Measurements from ENCODE around the gene MCM9.

The MCM9 gene

DNA sequence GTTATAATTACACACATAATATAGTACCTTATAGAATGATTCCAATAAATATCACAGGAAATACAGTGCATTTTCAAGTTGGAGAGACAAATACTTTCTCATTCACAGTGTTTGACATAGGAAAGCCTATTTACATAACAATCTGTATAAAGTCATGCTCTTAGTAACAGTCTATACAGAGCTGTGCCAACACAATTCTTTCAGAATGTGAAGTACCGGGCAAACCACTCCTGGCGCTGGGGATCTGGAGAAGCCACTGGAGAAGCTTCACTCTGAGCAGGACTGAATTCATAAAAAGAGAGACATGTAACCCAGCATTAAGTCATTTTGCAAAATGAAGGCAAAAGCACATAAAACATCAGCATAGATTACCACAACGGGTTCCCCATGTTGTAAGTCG is 24.9 kb upstream of the MCM9 start:
- H2AFZ ChIP-seq (ENCODE audit: low read depth, low read length): no peak overlapping the region
- H3K27me3 ChIP-seq (ENCODE audit: insufficient read depth, low read length): no peaks in the 10 kb centered on the region
- H3K4me1 ChIP-seq (ENCODE audit: insufficient read depth, low read length): peaks cover 4% of the 10 kb centered on the region
- H3K36me3 ChIP-seq (ENCODE audit: insufficient read depth, low read length): no peaks in the 10 kb centered on the region
- no peaks in the 10 kb centered on the region for H3K9me3 ChIP-seq (ENCODE audit: low read length)
- no peak overlapping the region for H3K4me3 ChIP-seq (ENCODE audit: low read length)

GRCh38 chr6:118953391-118953790 is 18.4 kb upstream of the MCM9 start:
- H3K4me3 ChIP-seq (ENCODE audit: low read length): no peak overlapping the region
- H3K36me3 ChIP-seq (ENCODE audit: insufficient read depth, low read length): no peaks in the 10 kb centered on the region
- H3K27me3 ChIP-seq (ENCODE audit: insufficient read depth, low read length): no peaks in the 10 kb centered on the region
- no peaks in the 10 kb centered on the region for H3K9me3 ChIP-seq (ENCODE audit: low read length)
- H3K4me1 ChIP-seq (ENCODE audit: insufficient read depth, low read length): no peaks in the 10 kb centered on the region
- no peak overlapping the region for H2AFZ ChIP-seq (ENCODE audit: low read depth, low read length)

DNA sequence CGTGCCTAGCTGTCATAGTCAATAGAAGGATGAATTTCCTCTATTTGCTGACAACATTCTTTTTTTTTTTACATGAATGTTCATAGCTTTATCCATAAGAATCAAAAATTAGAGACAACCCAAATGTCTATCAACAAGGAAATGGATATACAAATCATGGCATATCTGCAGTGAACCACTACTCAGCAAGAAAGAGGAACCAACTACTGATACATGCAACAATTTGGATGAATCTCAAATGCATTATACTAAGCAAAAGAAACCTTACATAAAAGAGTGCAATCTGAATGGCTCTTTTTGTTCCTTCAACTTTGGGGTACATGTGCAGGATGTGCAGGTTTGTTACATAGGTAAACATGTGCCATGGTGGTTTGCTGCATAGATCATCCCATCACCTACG is 17.7 kb upstream of the MCM9 start:
- Histone ChIP-seq H3K27me3 (ENCODE audit: insufficient read depth, low read length) (no peaks in the 10 kb centered on the region), H3K4me1 (ENCODE audit: insufficient read depth, low read length) (no peaks in the 10 kb centered on the region), H2AFZ (ENCODE audit: low read depth, low read length) (no peak overlapping the region), H3K9me3 (ENCODE audit: low read length) (no peaks in the 10 kb centered on the region), H3K36me3 (ENCODE audit: insufficient read depth, low read length) (no peaks in the 10 kb centered on the region), H3K4me3 (ENCODE audit: low read length) (no peak overlapping the region)

GRCh38 chr6:118945217-118945616 is 10.3 kb upstream of the MCM9 start:
- H3K9me3 ChIP-seq (ENCODE audit: low read length): peaks cover 8% of the 10 kb centered on the region
- no peaks in the 10 kb centered on the region for H3K27me3 ChIP-seq (ENCODE audit: insufficient read depth, low read length)
- no peaks in the 10 kb centered on the region for H3K4me1 ChIP-seq (ENCODE audit: insufficient read depth, low read length)
- H3K36me3 ChIP-seq (ENCODE audit: insufficient read depth, low read length): no peaks in the 10 kb centered on the region
- no peak overlapping the region for H3K4me3 ChIP-seq (ENCODE audit: low read length)
- H2AFZ ChIP-seq (ENCODE audit: low read depth, low read length): no peak overlapping the region

DNA sequence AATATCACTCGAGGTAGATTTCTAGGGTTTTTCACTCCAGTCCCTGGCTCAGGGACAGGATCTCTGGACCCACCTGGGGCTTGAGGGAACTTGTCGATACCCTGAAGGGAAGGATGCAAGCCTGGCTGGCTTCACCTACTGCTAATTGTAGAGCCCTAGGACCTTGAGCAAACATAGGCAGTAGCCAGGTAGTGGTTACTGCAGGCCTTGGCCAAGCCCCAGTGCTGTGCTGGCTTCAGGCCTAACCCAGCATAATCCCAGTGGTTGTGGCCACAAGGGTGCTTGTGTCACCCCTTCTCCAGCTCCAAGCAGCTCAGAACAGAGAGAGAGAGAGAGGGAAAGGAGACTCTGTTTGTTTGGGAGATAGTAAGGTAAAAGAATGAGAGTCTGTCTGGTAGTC is 5.8 kb upstream of the MCM9 start:
- H3K4me1 ChIP-seq (ENCODE audit: insufficient read depth, low read length): no peaks in the 10 kb centered on the region
- H3K9me3 ChIP-seq (ENCODE audit: low read length): peaks cover 9% of the 10 kb centered on the region
- no peaks in the 10 kb centered on the region for H3K27me3 ChIP-seq (ENCODE audit: insufficient read depth, low read length)
- H3K4me3 ChIP-seq (ENCODE audit: low read length): no peak overlapping the region
- H3K36me3 ChIP-seq (ENCODE audit: insufficient read depth, low read length): no peaks in the 10 kb centered on the region
- no peak overlapping the region for H2AFZ ChIP-seq (ENCODE audit: low read depth, low read length)

DNA sequence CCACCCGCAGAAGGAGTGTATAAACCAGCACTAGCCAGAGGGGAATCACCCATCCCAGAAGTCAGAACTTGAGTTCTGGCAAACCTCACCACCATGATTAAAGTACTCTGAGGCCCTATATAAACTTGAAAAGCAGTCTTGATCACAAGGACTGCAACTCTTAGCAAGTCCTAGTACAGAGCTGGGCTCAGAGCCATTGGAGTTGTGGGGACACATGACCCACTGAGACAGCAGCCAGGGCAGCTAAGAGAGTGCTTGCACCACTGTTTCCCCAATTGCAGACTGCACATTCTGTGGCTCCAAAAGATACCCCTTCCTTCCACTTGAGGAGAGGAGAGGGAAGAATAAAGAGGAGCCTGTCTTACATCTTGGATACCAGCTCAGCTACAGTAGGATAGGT is 4.7 kb upstream of the MCM9 start:
- no peak overlapping the region for H3K4me3 ChIP-seq (ENCODE audit: low read length)
- H3K9me3 ChIP-seq (ENCODE audit: low read length): peaks cover 5% of the 10 kb centered on the region
- H3K36me3 ChIP-seq (ENCODE audit: insufficient read depth, low read length): no peaks in the 10 kb centered on the region
- no peaks in the 10 kb centered on the region for H3K4me1 ChIP-seq (ENCODE audit: insufficient read depth, low read length)
- H2AFZ ChIP-seq (ENCODE audit: low read depth, low read length): no peak overlapping the region
- no peaks in the 10 kb centered on the region for H3K27me3 ChIP-seq (ENCODE audit: insufficient read depth, low read length)

DNA sequence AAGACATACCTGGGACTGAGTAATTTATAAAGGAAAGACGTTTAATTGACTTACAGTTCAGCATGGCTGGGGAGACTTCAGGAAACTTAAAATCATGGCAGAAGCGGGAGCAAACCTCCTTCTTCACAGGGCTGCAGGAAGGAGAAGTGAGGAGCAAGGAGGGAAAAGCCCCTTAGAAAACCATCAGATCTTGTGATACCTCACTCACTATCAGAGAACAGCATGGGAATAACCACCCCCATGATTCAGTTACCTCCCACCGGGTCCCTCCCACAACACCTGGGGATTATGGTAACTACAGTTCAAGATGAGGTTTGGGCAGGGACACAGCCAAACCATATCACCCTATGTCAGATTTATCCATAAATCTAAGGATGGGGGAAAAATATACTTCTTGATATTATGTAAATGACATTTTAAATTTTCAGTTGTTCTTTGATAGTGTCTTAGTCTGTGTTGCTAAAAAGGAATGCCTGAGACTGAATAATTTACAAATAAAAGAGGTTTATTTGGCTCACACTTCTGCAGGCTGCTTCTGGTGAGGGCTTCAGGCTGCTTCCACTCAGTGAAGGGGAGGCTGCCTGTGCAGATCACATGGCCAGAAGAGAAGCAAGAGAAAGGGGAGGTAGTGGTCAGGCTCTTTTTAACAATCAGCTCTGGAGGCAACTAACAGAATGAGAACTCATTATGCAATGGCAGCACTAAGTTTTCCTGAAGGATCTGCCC is 1.2 kb upstream of the MCM9 start:
- Histone ChIP-seq H3K27me3 (ENCODE audit: insufficient read depth, low read length) (no peaks in the 10 kb centered on the region), H3K4me3 (ENCODE audit: low read length) (peak overlapping the region; percentile 96), H3K36me3 (ENCODE audit: insufficient read depth, low read length) (peaks cover 10% of the 10 kb centered on the region), H3K4me1 (ENCODE audit: insufficient read depth, low read length) (peaks cover 7% of the 10 kb centered on the region), H3K9me3 (ENCODE audit: low read length) (peaks cover 5% of the 10 kb centered on the region), H2AFZ (ENCODE audit: low read depth, low read length) (peak overlapping the region; percentile 94)

- H3K4me3 ChIP-seq (ENCODE audit: low read length): peak overlapping the region; percentile 96
- peak overlapping the region; percentile 94 for H2AFZ ChIP-seq (ENCODE audit: low read depth, low read length)
- peaks cover 2% of the 10 kb centered on the region for H3K9me3 ChIP-seq (ENCODE audit: low read length)
- peaks cover 18% of the 10 kb centered on the region for H3K36me3 ChIP-seq (ENCODE audit: insufficient read depth, low read length)
- peaks cover 7% of the 10 kb centered on the region for H3K4me1 ChIP-seq (ENCODE audit: insufficient read depth, low read length)
- H3K27me3 ChIP-seq (ENCODE audit: insufficient read depth, low read length): no peaks in the 10 kb centered on the region
These were observed 341 bp upstream of the MCM9 start for GRCh38 chr6:118935331-118935668.

GRCh38 chr6:118933855-118934460 is 1.0 kb downstream of the MCM9 start:
- peak overlapping the region; percentile 98 for H2AFZ ChIP-seq (ENCODE audit: low read depth, low read length)
- H3K27me3 ChIP-seq (ENCODE audit: insufficient read depth, low read length): no peaks in the 10 kb centered on the region
- H3K4me3 ChIP-seq (ENCODE audit: low read length): peak overlapping the region; percentile 96
- peaks cover 27% of the 10 kb centered on the region for H3K36me3 ChIP-seq (ENCODE audit: insufficient read depth, low read length)
- peaks cover 7% of the 10 kb centered on the region for H3K4me1 ChIP-seq (ENCODE audit: insufficient read depth, low read length)
- H3K9me3 ChIP-seq (ENCODE audit: low read length): peaks cover 2% of the 10 kb centered on the region

DNA sequence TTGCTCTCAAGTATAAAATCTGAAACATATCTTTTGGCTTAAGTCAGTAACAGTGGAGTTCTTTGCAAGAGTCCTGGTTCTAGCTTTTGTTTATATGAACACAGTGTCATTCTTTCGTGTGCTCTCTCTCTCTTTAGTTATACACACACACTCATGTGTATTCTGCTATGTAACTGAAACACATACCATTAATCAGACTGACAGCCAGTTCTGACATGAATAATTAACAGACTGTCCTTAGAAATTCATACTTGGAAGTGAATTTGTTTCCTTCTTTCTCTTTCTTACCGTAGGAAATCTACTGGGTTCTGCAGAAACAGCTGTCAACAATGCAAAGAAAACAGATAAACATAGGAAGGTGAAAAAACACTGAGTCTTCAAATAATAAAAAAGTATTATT is 2.5 kb downstream of the MCM9 start:
- Histone ChIP-seq H2AFZ (ENCODE audit: low read depth, low read length) (no peak overlapping the region), H3K36me3 (ENCODE audit: insufficient read depth, low read length) (peaks cover 37% of the 10 kb centered on the region), H3K27me3 (ENCODE audit: insufficient read depth, low read length) (no peaks in the 10 kb centered on the region), H3K4me3 (ENCODE audit: low read length) (no peak overlapping the region), H3K4me1 (ENCODE audit: insufficient read depth, low read length) (peaks cover 7% of the 10 kb centered on the region), H3K9me3 (ENCODE audit: low read length) (no peaks in the 10 kb centered on the region)

DNA sequence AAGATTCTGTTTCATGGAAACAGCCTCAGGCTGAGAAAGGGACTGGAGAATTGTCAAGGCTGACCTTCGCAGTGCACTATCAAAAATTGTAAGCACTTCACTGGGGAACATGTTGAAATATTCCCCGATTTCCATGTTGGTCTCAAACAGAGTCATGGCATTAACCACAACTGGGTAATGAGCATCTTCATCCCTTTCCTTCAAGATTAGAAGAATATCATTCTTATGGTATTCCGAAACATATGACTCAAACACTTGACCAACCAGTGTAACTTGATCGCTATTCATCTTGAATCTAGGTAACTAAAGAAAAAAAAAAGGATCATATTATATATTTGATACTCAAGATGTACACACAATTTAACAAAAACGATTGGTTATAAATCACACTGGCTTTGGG is 3.5 kb downstream of the MCM9 start:
- no peak overlapping the region for H3K4me3 ChIP-seq (ENCODE audit: low read length)
- no peaks in the 10 kb centered on the region for H3K27me3 ChIP-seq (ENCODE audit: insufficient read depth, low read length)
- peaks cover 7% of the 10 kb centered on the region for H3K4me1 ChIP-seq (ENCODE audit: insufficient read depth, low read length)
- H2AFZ ChIP-seq (ENCODE audit: low read depth, low read length): no peak overlapping the region
- no peaks in the 10 kb centered on the region for H3K9me3 ChIP-seq (ENCODE audit: low read length)
- H3K36me3 ChIP-seq (ENCODE audit: insufficient read depth, low read length): peaks cover 43% of the 10 kb centered on the region

- Histone ChIP-seq H3K27me3 (ENCODE audit: insufficient read depth, low read length) (no peaks in the 10 kb centered on the region), H3K36me3 (ENCODE audit: insufficient read depth, low read length) (peaks cover 49% of the 10 kb centered on the region), H3K4me3 (ENCODE audit: low read length) (no peak overlapping the region), H3K9me3 (ENCODE audit: low read length) (no peaks in the 10 kb centered on the region), H2AFZ (ENCODE audit: low read depth, low read length) (no peak overlapping the region), H3K4me1 (ENCODE audit: insufficient read depth, low read length) (peaks cover 7% of the 10 kb centered on the region)
These were observed 4.3 kb downstream of the MCM9 start for GRCh38 chr6:118930680-118931079.

DNA sequence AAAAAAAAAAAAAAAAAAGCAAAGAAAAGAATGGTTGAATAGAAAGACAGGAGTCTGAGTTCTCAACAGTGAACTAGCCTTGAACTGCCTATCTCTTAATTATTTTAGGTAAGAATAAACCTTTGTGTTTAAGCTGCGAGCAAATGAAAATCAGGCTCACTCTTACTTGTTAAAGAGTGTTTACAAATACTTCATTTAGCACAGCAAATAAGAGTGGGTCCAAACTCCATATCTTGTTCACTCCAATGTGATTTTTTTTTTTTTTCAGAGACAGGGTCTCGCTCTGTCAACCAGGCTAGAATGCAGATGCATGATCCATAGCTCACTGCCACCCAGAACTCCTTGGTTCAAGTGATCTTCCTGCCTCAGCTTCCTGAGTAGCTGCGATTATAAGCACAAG is 11.9 kb downstream of the MCM9 start:
- peaks cover 69% of the 10 kb centered on the region for H3K36me3 ChIP-seq (ENCODE audit: insufficient read depth, low read length)
- H3K27me3 ChIP-seq (ENCODE audit: insufficient read depth, low read length): no peaks in the 10 kb centered on the region
- no peak overlapping the region for H3K4me3 ChIP-seq (ENCODE audit: low read length)
- H3K9me3 ChIP-seq (ENCODE audit: low read length): no peaks in the 10 kb centered on the region
- no peak overlapping the region for H2AFZ ChIP-seq (ENCODE audit: low read depth, low read length)
- H3K4me1 ChIP-seq (ENCODE audit: insufficient read depth, low read length): no peaks in the 10 kb centered on the region

DNA sequence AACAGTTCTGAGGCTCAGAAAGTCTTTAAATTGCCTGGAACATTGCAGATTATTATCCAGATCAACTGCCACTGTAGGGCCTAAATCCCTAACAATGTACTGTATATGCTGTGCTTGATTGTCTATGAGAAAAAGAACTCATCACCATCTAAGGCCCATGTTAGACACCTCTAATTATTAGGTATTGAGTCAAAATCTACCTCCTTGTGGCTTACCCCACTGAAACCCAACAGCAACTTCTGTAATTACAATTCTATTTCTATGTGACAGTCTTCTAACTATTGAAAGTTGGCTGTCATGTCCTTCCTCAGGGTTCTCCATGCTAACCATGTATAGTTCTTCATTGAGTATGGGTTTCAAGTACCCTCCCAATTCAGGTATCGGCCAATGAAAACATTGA is 13.9 kb downstream of the MCM9 start:
- no peak overlapping the region for H3K4me3 ChIP-seq (ENCODE audit: low read length)
- H3K27me3 ChIP-seq (ENCODE audit: insufficient read depth, low read length): no peaks in the 10 kb centered on the region
- H3K4me1 ChIP-seq (ENCODE audit: insufficient read depth, low read length): no peaks in the 10 kb centered on the region
- H2AFZ ChIP-seq (ENCODE audit: low read depth, low read length): no peak overlapping the region
- peaks cover 64% of the 10 kb centered on the region for H3K36me3 ChIP-seq (ENCODE audit: insufficient read depth, low read length)
- H3K9me3 ChIP-seq (ENCODE audit: low read length): no peaks in the 10 kb centered on the region

All from neuron (in vitro differentiated cells).